IMR-90 (cell line): ENCODE results near the gene PYGO2. TPM values are rescaled to one million over a fixed set of nuclear protein-coding genes. Genes with fewer than 3 reads are reported as not detected.

Experiments
- ATAC-seq: fragments of 200-7000 bp; cut with Tn5 transposase; 2 replicates; pipeline ENCODE4 v1.9.1; 2020; ENCODE audit warnings: low read depth, mild to moderate bottlenecking, moderate library complexity
- BruUV-seq: library from RNA; stranded (reverse); fragments of 400-500 nt; replicated peaks from 2 replicates; lab custom pipeline; 2021; lab: Mats Ljungman, UMichigan
- CTCF ChIA-PET: fragments of 300-600 bp; formaldehyde crosslinking; extraction: SDS; loops from one replicate; lab custom pipeline; 2021; ENCODE audit warnings: antibody characterized with exemption; lab: Yijun Ruan, JAX
- POLR2A ChIA-PET: fragments of 300-600 bp; sonication (Branson Sonifier 250); formaldehyde crosslinking; loops from one replicate; lab custom pipeline; 2022; ENCODE audit warnings: antibody characterized with exemption; ENCODE audit not compliant: unreplicated experiment; lab: Charles Lee
- DNase-seq: peaks from one replicate; pipeline ENCODE4 v3.0.0; 2013
- H2AFZ ChIP-seq: replicated peaks from 2 replicates; pipeline ENCODE3; 2013; ENCODE audit warnings: low read length, mild to moderate bottlenecking; ENCODE audit not compliant: poor library complexity
- H2AK5ac ChIP-seq: 2 replicates; pipeline ENCODE4 v1.6.1; 2013; ENCODE audit warnings: low read depth, low read length, inconsistent platforms
- H2AK9ac ChIP-seq: replicated peaks from 2 replicates; pipeline ENCODE3; 2013; ENCODE audit warnings: mild to moderate bottlenecking, low read depth, low read length, moderate library complexity; ENCODE audit not compliant: poor library complexity
- H2BK120ac ChIP-seq: 2 replicates; pipeline ENCODE4 v1.6.1; 2013; ENCODE audit warnings: low read depth, low read length, inconsistent platforms
- H2BK15ac ChIP-seq: 3 replicates; pipeline ENCODE4 v1.6.1; 2013; ENCODE audit warnings: low read depth, low read length, inconsistent platforms
- H2BK20ac ChIP-seq: 2 replicates; pipeline ENCODE4 v1.6.1; 2013; ENCODE audit warnings: low read depth, mild to moderate bottlenecking, inconsistent platforms, low read length, moderate library complexity
- H2BK5ac ChIP-seq: 2 replicates; pipeline ENCODE4 v1.6.1; 2013; ENCODE audit warnings: mild to moderate bottlenecking, low read depth, low read length, inconsistent platforms; ENCODE audit not compliant: poor library complexity, severe bottlenecking
- H3K14ac ChIP-seq: replicated peaks from 2 replicates; pipeline ENCODE4 v1.6.1; 2013; ENCODE audit warnings: low read depth, low read length, inconsistent platforms
- H3K18ac ChIP-seq: 2 replicates; pipeline ENCODE4 v1.6.1; 2013; ENCODE audit warnings: low read depth, low read length, control low read depth
- H3K23ac ChIP-seq: 2 replicates; pipeline ENCODE4 v1.6.1; 2013; ENCODE audit warnings: low read depth, low read length, inconsistent platforms
- H3K27ac ChIP-seq: 2 replicates; pipeline ENCODE4 v1.5.1; 2013; ENCODE audit warnings: mild to moderate bottlenecking, control low read depth, low read length; ENCODE audit not compliant: insufficient read depth
- H3K27me3 ChIP-seq: 2 replicates; pipeline ENCODE4 v1.6.1; 2013; ENCODE audit warnings: low read length; ENCODE audit not compliant: control insufficient read depth, insufficient read depth
- H3K36me3 ChIP-seq: 2 replicates; pipeline ENCODE4 v1.6.1; 2013; ENCODE audit warnings: low read length, mixed read lengths; ENCODE audit not compliant: control insufficient read depth, insufficient read depth
- H3K4ac ChIP-seq: 2 replicates; pipeline ENCODE4 v1.6.1; 2013; ENCODE audit warnings: low read depth, low read length, inconsistent platforms
- H3K4me1 ChIP-seq: 2 replicates; pipeline ENCODE4 v1.6.1; 2013; ENCODE audit warnings: low read length, mixed read lengths; ENCODE audit not compliant: control insufficient read depth, insufficient read depth
- H3K4me2 ChIP-seq: 2 replicates; pipeline ENCODE4 v1.6.1; 2013; ENCODE audit warnings: low read depth, mild to moderate bottlenecking, control low read depth, low read length, moderate library complexity
- H3K4me3 ChIP-seq: 2 replicates; pipeline ENCODE4 v1.5.1; 2013; ENCODE audit warnings: low read depth, mild to moderate bottlenecking, control low read depth, low read length, moderate library complexity; ENCODE audit not compliant: insufficient read depth
- H3K56ac ChIP-seq: 2 replicates; pipeline ENCODE4 v1.6.1; 2013; ENCODE audit warnings: low read length, inconsistent platforms; ENCODE audit not compliant: insufficient read depth; ENCODE audit errors: extremely low read depth
- H3K79me1 ChIP-seq, 2 experiments: 2 replicates each; pipeline ENCODE4 v1.6.1; 2013; ENCODE audit warnings: low read length in 2 of 2, inconsistent platforms in 1 of 2, low read depth in 1 of 2
- H3K9ac ChIP-seq: 2 replicates; pipeline ENCODE4 v1.6.1; 2013; ENCODE audit warnings: low read depth, low read length, control low read depth
- H3K9me1 ChIP-seq: 2 replicates; pipeline ENCODE4 v1.6.1; 2013; ENCODE audit warnings: low read length, inconsistent platforms; ENCODE audit not compliant: insufficient read depth
- H3K9me3 ChIP-seq: 2 replicates; pipeline ENCODE4 v1.6.1; 2013; ENCODE audit warnings: low read length; ENCODE audit not compliant: control insufficient read depth, insufficient read depth
- H4K20me1 ChIP-seq: 2 replicates; pipeline ENCODE4 v1.6.1; 2013; ENCODE audit warnings: low read length, inconsistent platforms; ENCODE audit not compliant: insufficient read depth
- H4K5ac ChIP-seq: 2 replicates; pipeline ENCODE4 v1.6.1; 2013; ENCODE audit warnings: mild to moderate bottlenecking, low read depth, low read length, control low read depth
- H4K8ac ChIP-seq, 2 experiments: 2 replicates each; pipeline ENCODE4 v1.6.1; 2013; ENCODE audit warnings: low read depth in 2 of 2, low read length in 2 of 2, control low read depth in 1 of 2, inconsistent platforms in 1 of 2
- H4K91ac ChIP-seq: 2 replicates; pipeline ENCODE4 v1.6.1; 2013; ENCODE audit warnings: low read depth, low read length, inconsistent platforms; ENCODE audit not compliant: insufficient read depth
- CEBPB ChIP-seq: IDR thresholded peaks from 2 replicates; pipeline ENCODE4 v1.6.1; 2012; ENCODE audit warnings: low read depth, low read length, improper control_type of control experiment
- CHD1 ChIP-seq: IDR thresholded peaks from 2 replicates; pipeline ENCODE4 v1.6.1; 2012; ENCODE audit warnings: low read depth, low read length, improper control_type of control experiment
- FOS ChIP-seq: fragments of 150-350 bp; IDR thresholded peaks from 2 replicates; pipeline ENCODE4 v1.6.1; 2016; ENCODE audit warnings: low read depth, low read length
- WGBS, 2 experiments: methylation state at CpG; one replicate each; pipeline versions ENCODE4 v1.1.5 to v1.1.7; 2013; ENCODE audit warnings: missing lambda C conversion rate in 2 of 2; ENCODE audit not compliant: insufficient read length in 1 of 2; ENCODE audit errors: extremely low coverage in 2 of 2; 5-methylcytosine and 5-hydroxymethylcytosine counted together
- dilution Hi-C: fragments of 300-500 bp; cut with HindIII; formaldehyde crosslinking; loops from one replicate; pipeline ENCODE4 v1.14.3; 2018; ENCODE audit warnings: low sequenced_read_pairs; ENCODE audit not compliant: unreplicated experiment
- in situ Hi-C: fragments of 300-500 bp; cut with MboI; formaldehyde crosslinking; loops from 3 replicates; pipeline ENCODE4 v1.14.3; 2019; ENCODE audit warnings: low sequenced_read_pairs, inconsistent platforms, mixed read lengths
- intact Hi-C: fragments of 100-400 bp; cut with micrococcal nuclease; formaldehyde crosslinking; loops from 2 replicates; pipeline ENCODE4 v1.10.0; 2022
- polyA plus RNA-seq, 3 experiments: library from polyadenylated mRNA; depleted of rRNA; stranded (reverse); fragments of >200 nt; gene quantifications; 2 replicates each; pipeline ENCODE4 v1.2.3, GENCODE V29; 2012; ENCODE audit warnings: low replicate concordance in 1 of 3
- total RNA-seq: library from RNA; depleted of rRNA; stranded (reverse); fragments of >200 nt; gene quantifications from 2 replicates; pipeline ENCODE4 v1.2.3, GENCODE V29; 2012

Gene PYGO2
- total and polyA plus RNA-seq, 2 of the 4 experiments (the other 2 are of a cell fraction), result 5.4 to 14.8 TPM

DNA sequence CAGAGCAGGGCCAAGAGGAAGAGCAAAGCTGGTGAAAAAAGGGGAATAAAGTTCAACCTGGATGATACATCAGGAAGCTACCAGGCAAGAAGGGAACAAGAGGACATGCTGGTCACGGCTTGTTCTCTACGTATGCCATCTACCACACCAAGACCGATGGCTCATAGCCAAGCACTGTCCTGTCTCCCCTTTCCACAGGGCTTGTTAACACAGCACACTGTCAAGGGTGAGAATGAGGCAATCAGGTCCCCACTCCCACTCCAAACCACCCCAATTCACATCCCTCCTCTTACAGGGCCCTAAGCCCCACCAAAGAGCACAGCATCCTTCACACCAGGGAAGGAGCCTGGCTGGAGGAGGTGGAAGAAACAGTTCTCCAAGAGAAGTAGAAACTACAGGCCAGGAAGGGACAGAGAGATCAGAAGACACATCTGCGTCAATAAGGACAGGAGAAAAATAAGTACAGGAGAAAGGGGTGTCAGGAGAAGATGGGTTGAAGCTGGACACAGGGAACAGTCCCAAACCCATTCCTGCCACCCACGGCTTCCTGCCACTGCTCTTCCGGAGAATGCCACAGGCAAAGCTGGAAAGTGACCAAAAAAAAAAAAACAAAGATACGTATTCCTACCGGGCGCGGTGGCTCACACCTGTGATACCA lies 9.9 kb upstream of the PYGO2 start:
- TF ChIP-seq CHD1, result no peak
- TF ChIP-seq FOS, result no peak
- peak; percentile 25; the same call in 1 of the 2 replicates for TF ChIP-seq CEBPB
- H3K36me3 ChIP-seq, result peaks cover 19% of the 10 kb centered on the region
- H3K9ac ChIP-seq, result peak overlapping the region; percentile 73
- DNase-seq, result no peak
- H4K20me1 ChIP-seq, result peaks cover 33% of the 10 kb centered on the region
- H2BK20ac ChIP-seq, result peak overlapping the region; percentile 97
- in situ Hi-C loops, result no loop called here
- no peak for ATAC-seq
- H2AFZ ChIP-seq, result peak overlapping the region; percentile 71
- peaks cover 18% of the 10 kb centered on the region for H3K4me1 ChIP-seq
- CTCF ChIA-PET, result interaction anchor here (1.3 to 2.2 kb wide), 3 partner anchors 12 to 114 kb away, joined by 5 to 9 read pairs (median 6); partner anchors contain the start of gene FLAD1
- dilution Hi-C loops, result no loop called here
- no CpG with 5 or more reads among the region's 10 CpGs for WGBS, 2 experiments
- H2BK15ac ChIP-seq, result peak overlapping the region; percentile 99
- H3K4me2 ChIP-seq, result peak overlapping the region; percentile 78
- H2AK9ac ChIP-seq, result peak overlapping the region; percentile 99
- peak overlapping the region; percentile 100 for H4K91ac ChIP-seq
- peaks cover 7% of the 10 kb centered on the region for H3K9me1 ChIP-seq
- H3K27ac ChIP-seq, result peak overlapping the region; percentile 96
- H2AK5ac ChIP-seq, result peak overlapping the region; percentile 100
- H3K79me1 ChIP-seq, result peaks cover 14 to 62% of the 10 kb centered on the region in 2 experiments
- peak overlapping the region; percentile 92 for H3K56ac ChIP-seq
- H2BK5ac ChIP-seq, result peak overlapping the region; percentile 97
- POLR2A ChIA-PET, result interaction anchor here (0.7 to 1.3 kb wide), 4 partner anchors 16 to 37 kb away, joined by 3 to 10 read pairs (median 4); partner anchors contain the start of gene PBXIP1
- peak overlapping the region; percentile 100 for H3K23ac ChIP-seq
- H4K8ac ChIP-seq, result peak overlapping the region; percentile 95 to 98
- H3K4me3 ChIP-seq, result no peak overlapping the region
- H4K5ac ChIP-seq, result peak overlapping the region; percentile 98
- H3K9me3 ChIP-seq, result no peaks in the 10 kb centered on the region
- peak overlapping the region; percentile 100 for H3K4ac ChIP-seq
- intact Hi-C loops, result loop anchor here (10.0 kb wide), 1 partner anchor 203 kb away; the partner anchor contains the start of genes KRTCAP2 and TRIM46
- BruUV-seq, result no TSS peak
- H3K27me3 ChIP-seq, result no peaks in the 10 kb centered on the region
- H2BK120ac ChIP-seq, result peak overlapping the region; percentile 95
- peak overlapping the region; percentile 99 for H3K14ac ChIP-seq
- peak overlapping the region; percentile 98 for H3K18ac ChIP-seq
